Uterus (tissue), 2 donors: Measurements from ENCODE around the gene NECAB2.

Experiments
- POLR2A ChIP-seq, 2 donors: fragments of 450-650 bp; IDR thresholded peaks; one replicate each; pipeline ENCODE4 v1.6.1; 2016; ENCODE audit warnings: antibody characterized with exemption in 2 of 2, mild to moderate bottlenecking in 1 of 2, moderate library complexity in 1 of 2
- TF ChIP-seq, protein P1 (sequence below), 4 experiments: fragments of 200-600 bp in 2 of 4; fragments of 450-650 bp in 2 of 4; sonication (generic) in 2 of 4; IDR thresholded peaks; one replicate each; pipeline ENCODE4 v1.5.1; 2016 to 2019; ENCODE audit warnings: antibody characterized with exemption in 4 of 4, mild to moderate bottlenecking in 2 of 4, moderate library complexity in 1 of 4

DNA sequence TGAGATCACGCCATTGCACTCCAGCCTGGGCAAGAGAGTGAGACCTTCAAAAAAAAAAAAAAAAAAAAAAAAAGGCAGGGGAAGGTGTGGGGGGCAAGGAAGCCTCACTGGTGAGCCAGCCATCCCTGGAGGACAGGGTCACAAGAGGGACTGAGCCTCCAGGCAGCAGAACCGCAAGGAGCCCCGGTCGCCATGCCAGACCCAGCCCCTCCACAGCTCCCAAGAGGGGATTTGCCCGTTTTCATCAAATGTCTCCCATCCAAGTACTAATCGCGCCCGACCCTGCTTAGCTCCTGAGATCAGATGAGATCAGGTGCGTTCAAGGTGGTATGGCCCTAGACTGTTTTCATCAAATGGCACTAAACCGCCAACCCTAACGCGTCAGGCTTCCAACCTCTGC, 71.7 kb downstream of the NECAB2 start:
- TF ChIP-seq, protein P1, sequence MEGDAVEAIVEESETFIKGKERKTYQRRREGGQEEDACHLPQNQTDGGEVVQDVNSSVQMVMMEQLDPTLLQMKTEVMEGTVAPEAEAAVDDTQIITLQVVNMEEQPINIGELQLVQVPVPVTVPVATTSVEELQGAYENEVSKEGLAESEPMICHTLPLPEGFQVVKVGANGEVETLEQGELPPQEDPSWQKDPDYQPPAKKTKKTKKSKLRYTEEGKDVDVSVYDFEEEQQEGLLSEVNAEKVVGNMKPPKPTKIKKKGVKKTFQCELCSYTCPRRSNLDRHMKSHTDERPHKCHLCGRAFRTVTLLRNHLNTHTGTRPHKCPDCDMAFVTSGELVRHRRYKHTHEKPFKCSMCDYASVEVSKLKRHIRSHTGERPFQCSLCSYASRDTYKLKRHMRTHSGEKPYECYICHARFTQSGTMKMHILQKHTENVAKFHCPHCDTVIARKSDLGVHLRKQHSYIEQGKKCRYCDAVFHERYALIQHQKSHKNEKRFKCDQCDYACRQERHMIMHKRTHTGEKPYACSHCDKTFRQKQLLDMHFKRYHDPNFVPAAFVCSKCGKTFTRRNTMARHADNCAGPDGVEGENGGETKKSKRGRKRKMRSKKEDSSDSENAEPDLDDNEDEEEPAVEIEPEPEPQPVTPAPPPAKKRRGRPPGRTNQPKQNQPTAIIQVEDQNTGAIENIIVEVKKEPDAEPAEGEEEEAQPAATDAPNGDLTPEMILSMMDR (IDR thresholded peaks at IDR 0.05), result no peak
- no peak for TF ChIP-seq POLR2A (IDR thresholded peaks at IDR 0.05)
